Measurements from ENCODE around the gene PUM1. TPM values are rescaled to one million over a fixed set of nuclear protein-coding genes. Genes with fewer than 3 reads are reported as not detected.

The PUM1 gene
- total RNA-seq, 1 donor, result 61.1 TPM

DNA sequence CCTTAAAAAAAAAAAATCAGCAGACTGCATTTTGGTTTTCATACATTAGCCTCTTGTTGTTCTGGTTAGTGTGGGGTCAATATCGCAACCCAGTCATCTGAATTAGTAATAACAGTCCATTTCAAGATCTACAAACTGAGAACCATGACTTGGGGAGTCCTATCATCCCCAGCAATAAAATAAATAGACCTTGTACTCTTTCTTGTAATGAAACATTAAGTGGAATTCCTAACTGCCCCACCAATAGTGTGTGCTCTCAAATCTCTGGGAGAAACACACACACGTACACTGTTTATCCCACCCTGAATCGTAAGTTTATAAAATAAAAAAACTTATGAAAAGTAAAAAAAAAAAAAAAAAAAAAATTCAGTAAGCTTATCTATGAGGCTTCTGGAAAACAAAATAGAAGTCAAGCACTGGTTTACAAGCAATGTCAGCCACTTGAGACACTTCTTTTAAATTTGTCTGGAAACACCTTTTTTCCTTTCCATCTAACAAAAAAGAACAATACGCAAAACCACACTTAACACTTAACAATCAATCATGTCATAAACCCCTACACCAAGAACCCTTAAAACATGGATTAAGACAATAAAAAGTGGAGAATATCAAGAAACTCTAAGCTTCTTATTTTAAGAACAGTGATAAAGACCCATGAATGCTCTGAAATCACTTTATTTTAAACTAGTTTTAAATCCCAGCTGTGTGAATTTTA, 53.1 kb downstream of the PUM1 start:
- DNase-seq (ENCODE audit: low read depth), result no peak
- H3K4me3 ChIP-seq (ENCODE audit: low read depth, low read length), result no peak overlapping the region
- TF ChIP-seq, protein P1, sequence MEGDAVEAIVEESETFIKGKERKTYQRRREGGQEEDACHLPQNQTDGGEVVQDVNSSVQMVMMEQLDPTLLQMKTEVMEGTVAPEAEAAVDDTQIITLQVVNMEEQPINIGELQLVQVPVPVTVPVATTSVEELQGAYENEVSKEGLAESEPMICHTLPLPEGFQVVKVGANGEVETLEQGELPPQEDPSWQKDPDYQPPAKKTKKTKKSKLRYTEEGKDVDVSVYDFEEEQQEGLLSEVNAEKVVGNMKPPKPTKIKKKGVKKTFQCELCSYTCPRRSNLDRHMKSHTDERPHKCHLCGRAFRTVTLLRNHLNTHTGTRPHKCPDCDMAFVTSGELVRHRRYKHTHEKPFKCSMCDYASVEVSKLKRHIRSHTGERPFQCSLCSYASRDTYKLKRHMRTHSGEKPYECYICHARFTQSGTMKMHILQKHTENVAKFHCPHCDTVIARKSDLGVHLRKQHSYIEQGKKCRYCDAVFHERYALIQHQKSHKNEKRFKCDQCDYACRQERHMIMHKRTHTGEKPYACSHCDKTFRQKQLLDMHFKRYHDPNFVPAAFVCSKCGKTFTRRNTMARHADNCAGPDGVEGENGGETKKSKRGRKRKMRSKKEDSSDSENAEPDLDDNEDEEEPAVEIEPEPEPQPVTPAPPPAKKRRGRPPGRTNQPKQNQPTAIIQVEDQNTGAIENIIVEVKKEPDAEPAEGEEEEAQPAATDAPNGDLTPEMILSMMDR (IDR thresholded peaks at IDR 0.05; ENCODE audit: insufficient read depth, low read length), result no peak

DNA sequence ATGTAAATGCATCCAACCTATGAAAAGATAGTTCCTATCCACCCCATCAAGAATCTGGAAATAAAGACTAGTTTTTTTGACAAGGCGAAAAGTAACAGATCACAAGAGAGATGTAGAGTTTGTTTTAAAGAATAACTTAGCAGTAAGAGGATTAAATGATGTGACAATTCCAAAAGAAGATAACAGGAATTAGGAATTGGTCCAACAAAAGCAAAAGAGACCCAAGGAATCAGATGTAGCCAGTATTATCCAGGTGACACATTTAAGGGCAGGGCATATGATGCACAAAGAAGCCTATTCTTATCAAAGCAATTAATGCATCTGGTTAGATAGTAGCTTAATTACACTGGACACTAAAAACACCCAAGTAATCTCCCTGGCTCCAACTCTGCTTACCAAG, 53.8 kb downstream of the PUM1 start:
- TF ChIP-seq, protein P1 (IDR thresholded peaks at IDR 0.05; ENCODE audit: insufficient read depth, low read length), result no peak
- no peak for DNase-seq (ENCODE audit: low read depth)
- no peak overlapping the region for H3K4me3 ChIP-seq (ENCODE audit: low read depth, low read length)

DNA sequence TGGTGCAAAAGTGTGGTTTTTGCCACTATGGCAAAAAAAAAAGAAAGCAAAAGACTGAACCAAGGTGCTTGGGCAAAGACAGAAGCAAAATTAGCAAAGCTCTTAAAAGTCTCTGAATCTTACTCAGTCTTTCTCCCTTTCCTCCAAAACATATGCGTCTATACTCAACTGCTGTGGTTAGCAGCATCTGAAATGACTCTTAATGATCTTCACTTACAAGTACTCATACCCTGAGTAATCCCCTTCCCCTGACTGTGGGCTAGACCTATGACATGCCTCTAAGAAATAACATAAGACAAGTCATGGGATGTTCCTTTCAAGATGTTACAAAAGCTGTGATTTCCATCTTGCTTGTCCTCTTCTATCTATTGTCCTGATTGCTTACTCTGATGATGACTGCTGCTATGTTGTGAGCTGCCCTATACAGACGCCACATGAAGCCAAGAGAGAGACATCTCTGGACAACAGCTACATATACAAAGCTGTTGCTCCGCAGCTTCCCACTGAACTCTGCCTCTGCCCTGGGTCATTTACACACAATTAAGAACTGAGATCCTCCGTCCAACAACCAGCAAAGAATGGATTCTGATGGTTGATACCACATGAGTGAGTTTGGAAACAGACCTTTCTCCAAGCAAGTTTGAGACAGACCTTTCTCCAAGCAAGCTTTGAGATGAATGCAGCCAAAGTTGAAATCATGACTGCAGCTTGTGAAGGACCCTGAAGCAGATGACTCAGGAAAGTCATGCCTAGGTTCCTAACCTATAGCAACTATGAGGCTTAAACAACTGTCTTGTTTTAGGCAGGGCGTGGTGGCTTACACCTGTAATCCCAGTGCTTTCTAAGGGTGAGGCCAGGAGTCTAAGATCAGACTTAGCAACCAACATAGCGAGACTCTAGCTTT, 55.2 kb downstream of the PUM1 start:
- H3K4me3 ChIP-seq (ENCODE audit: low read depth, low read length), result no peak overlapping the region
- TF ChIP-seq, protein P1 (IDR thresholded peaks at IDR 0.05; ENCODE audit: insufficient read depth, low read length), result no peak
- no peak for DNase-seq (ENCODE audit: low read depth)

- peak; percentile 90 for DNase-seq (ENCODE audit: low read depth)
- no peak overlapping the region for H3K4me3 ChIP-seq (ENCODE audit: low read depth, low read length)
- TF ChIP-seq, protein P1 (IDR thresholded peaks at IDR 0.05; ENCODE audit: insufficient read depth, low read length), result no peak
Observed at GRCh38 chr1:31007462-31007991, 58.0 kb downstream of the PUM1 start.

DNA sequence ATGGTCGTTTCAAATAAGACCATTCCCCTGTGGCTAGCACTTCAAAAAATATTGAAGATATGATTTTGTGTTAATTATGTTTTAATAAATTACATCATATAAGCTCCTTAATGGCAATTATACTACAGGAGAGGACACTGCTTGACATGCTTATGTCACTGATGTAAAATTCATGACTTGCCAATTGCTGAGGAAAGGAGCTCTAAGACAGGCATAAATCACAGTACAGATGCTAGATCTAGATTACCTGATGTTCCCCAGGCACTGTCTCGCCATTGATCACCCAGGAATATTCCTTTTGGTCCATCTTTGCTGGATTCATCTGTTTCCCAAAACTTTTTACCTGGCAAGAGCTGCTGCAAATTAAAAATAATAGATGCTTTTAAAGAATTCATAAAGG, 58.8 kb downstream of the PUM1 start:
- DNase-seq (ENCODE audit: low read depth), result no peak
- H3K4me3 ChIP-seq (ENCODE audit: low read depth, low read length), result peak overlapping the region; percentile 19
- TF ChIP-seq, protein P1 (IDR thresholded peaks at IDR 0.05; ENCODE audit: insufficient read depth, low read length), result no peak

GRCh38 chr1:31005617-31006166, 59.8 kb downstream of the PUM1 start:
- H3K4me3 ChIP-seq (ENCODE audit: low read depth, low read length), result no peak overlapping the region
- TF ChIP-seq, protein P1 (IDR thresholded peaks at IDR 0.05; ENCODE audit: insufficient read depth, low read length), result no peak
- no peak for DNase-seq (ENCODE audit: low read depth)
